ENCODE results near the gene ADPGK. TPM values are rescaled to one million over a fixed set of nuclear protein-coding genes. Genes with fewer than 3 reads are reported as not detected.

ADPGK gene
- polyA plus RNA-seq, 2 donors: 19.3 to 24.7 TPM

DNA sequence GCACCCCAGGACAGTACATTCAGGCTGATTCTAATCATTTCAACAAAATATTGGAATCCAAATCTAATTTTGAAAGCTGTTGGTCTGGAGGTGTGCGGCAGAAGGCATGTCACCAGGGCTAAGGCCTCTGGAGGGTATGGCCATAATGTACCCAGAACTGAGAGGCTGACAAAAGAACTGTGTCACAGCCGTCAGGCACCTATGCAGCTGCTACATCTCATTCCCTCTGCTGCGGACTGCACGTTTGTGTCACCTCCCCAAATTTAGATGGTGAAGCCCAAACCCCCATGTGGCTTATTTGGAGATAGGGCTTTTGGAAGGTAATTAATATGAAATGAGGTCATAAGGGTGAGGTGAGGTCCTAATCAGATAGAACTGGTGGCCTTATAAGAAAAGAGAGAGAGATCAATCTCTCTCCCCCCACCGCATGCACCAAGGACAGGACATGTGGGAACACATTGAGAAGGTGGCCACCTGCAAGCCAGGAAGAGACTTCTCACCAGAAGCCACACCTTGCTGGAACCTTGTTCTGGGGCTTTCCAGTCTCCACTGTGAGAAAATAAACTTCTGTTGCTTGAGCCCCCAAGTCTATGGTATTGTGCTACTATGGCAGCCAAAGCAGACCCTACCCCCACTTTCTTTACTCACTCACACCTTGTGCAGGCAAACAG lies 22.8 kb downstream of the ADPGK start:
- 79 to 91% methylated on average over 5 of the region's 5 CpGs for WGBS, 2 donors
- no peaks in the 10 kb centered on the region for H3K9me3 ChIP-seq (ENCODE audit: control insufficient read depth in 2 of 2, insufficient read depth in 1 of 2, low read depth in 1 of 2, low read length in 1 of 2)
- H3K27ac ChIP-seq (ENCODE audit: low read depth in 2 of 2, low read length in 1 of 2): no peak overlapping the region
- no peaks in the 10 kb centered on the region for H3K27me3 ChIP-seq (ENCODE audit: control insufficient read depth in 1 of 2, insufficient read depth in 2 of 2, low read length in 2 of 2)
- no peak overlapping the region for H3K4me3 ChIP-seq (ENCODE audit: low read depth in 1 of 2, low read length in 2 of 2)
- peaks cover 5 to 7% of the 10 kb centered on the region in 2 donors for H3K36me3 ChIP-seq (ENCODE audit: control insufficient read depth in 2 of 2, insufficient read depth in 2 of 2, low read length in 1 of 2)
- H3K4me1 ChIP-seq (ENCODE audit: control insufficient read depth in 2 of 2, insufficient read depth in 2 of 2, low read length in 1 of 2): no peaks in the 10 kb centered on the region

DNA sequence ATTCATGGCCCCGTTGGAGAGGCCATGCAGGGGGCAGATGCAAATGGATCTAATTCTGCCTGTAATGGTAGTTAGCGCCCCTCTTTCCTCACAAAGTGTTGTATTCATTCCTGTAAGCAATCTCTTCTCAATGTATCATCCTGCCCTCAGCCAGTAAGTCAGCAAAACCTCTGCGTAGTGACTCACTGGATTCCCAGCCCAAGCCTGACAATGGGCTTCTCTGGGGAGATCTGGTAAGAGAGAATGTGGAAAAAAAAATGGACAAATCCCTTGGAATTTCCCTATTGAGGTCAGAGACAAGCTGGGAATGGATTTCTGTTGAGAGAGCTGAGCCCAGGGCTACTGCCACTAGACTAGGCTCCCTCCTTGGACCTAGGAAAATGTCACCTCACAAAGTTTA lies 25.4 kb downstream of the ADPGK start:
- Histone ChIP-seq H3K27ac (ENCODE audit: low read depth in 2 of 2, low read length in 1 of 2) (no peak overlapping the region), H3K4me3 (ENCODE audit: low read depth in 1 of 2, low read length in 2 of 2) (no peak overlapping the region), H3K4me1 (ENCODE audit: control insufficient read depth in 2 of 2, insufficient read depth in 2 of 2, low read length in 1 of 2) (no peaks in the 10 kb centered on the region), H3K27me3 (ENCODE audit: control insufficient read depth in 1 of 2, insufficient read depth in 2 of 2, low read length in 2 of 2) (no peaks in the 10 kb centered on the region), H3K9me3 (ENCODE audit: control insufficient read depth in 2 of 2, insufficient read depth in 1 of 2, low read depth in 1 of 2, low read length in 1 of 2) (no peaks in the 10 kb centered on the region), H3K36me3 (ENCODE audit: control insufficient read depth in 2 of 2, insufficient read depth in 2 of 2, low read length in 1 of 2) (peaks cover 10 to 16% of the 10 kb centered on the region in 2 donors)
- 79 to 80% methylated on average over 3 of the region's 3 CpGs for WGBS, 2 donors

GRCh38 chr15:72754096-72754495 lies 29.5 kb downstream of the ADPGK start:
- Histone ChIP-seq H3K9me3 (ENCODE audit: control insufficient read depth in 2 of 2, insufficient read depth in 1 of 2, low read depth in 1 of 2, low read length in 1 of 2) (no peaks in the 10 kb centered on the region), H3K36me3 (ENCODE audit: control insufficient read depth in 2 of 2, insufficient read depth in 2 of 2, low read length in 1 of 2) (peaks cover 17 to 23% of the 10 kb centered on the region in 2 donors), H3K4me3 (ENCODE audit: low read depth in 1 of 2, low read length in 2 of 2) (no peak overlapping the region), H3K27me3 (ENCODE audit: control insufficient read depth in 1 of 2, insufficient read depth in 2 of 2, low read length in 2 of 2) (no peaks in the 10 kb centered on the region), H3K4me1 (ENCODE audit: control insufficient read depth in 2 of 2, insufficient read depth in 2 of 2, low read length in 1 of 2) (no peaks in the 10 kb centered on the region), H3K27ac (ENCODE audit: low read depth in 2 of 2, low read length in 1 of 2) (no peak overlapping the region)
- 91 to 95% methylated on average over 6 of the region's 6 CpGs for WGBS, 2 donors

- no peaks in the 10 kb centered on the region for H3K4me1 ChIP-seq (ENCODE audit: control insufficient read depth in 2 of 2, insufficient read depth in 2 of 2, low read length in 1 of 2)
- H3K27ac ChIP-seq (ENCODE audit: low read depth in 2 of 2, low read length in 1 of 2): no peak overlapping the region
- 77% methylated on average over 9 of the region's 9 CpGs for WGBS, 2 donors
- no peaks in the 10 kb centered on the region for H3K27me3 ChIP-seq (ENCODE audit: control insufficient read depth in 1 of 2, insufficient read depth in 2 of 2, low read length in 2 of 2)
- H3K36me3 ChIP-seq (ENCODE audit: control insufficient read depth in 2 of 2, insufficient read depth in 2 of 2, low read length in 1 of 2): peaks cover 17 to 23% of the 10 kb centered on the region in 2 donors
- H3K9me3 ChIP-seq (ENCODE audit: control insufficient read depth in 2 of 2, insufficient read depth in 1 of 2, low read depth in 1 of 2, low read length in 1 of 2): no peaks in the 10 kb centered on the region
- H3K4me3 ChIP-seq (ENCODE audit: low read depth in 1 of 2, low read length in 2 of 2): no peak overlapping the region
Observed at GRCh38 chr15:72751751-72752455, 31.7 kb downstream of the ADPGK start.

DNA sequence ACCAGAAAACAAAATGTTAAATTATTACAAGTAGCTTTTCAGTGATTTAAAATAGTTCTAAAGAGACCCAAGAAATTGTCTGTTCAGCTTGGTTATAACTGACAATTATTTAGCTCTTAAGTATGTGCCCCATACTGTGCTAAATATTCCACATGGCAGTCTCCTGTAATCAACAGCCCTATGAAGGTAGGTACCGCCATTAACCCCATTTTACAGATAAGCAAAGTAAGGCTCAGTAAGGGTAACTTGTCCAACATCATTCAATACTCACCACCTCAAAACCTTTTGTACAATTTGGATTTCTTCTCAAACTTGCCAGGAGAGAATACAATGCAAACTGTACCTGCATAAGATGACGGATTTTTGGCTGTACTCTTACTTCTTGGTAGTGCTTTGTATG lies 33.9 kb downstream of the ADPGK start:
- Histone ChIP-seq H3K4me1 (ENCODE audit: control insufficient read depth in 2 of 2, insufficient read depth in 2 of 2, low read length in 1 of 2) (no peaks in the 10 kb centered on the region), H3K27me3 (ENCODE audit: control insufficient read depth in 1 of 2, insufficient read depth in 2 of 2, low read length in 2 of 2) (no peaks in the 10 kb centered on the region), H3K9me3 (ENCODE audit: control insufficient read depth in 2 of 2, insufficient read depth in 1 of 2, low read depth in 1 of 2, low read length in 1 of 2) (no peaks in the 10 kb centered on the region), H3K27ac (ENCODE audit: low read depth in 2 of 2, low read length in 1 of 2) (no peak overlapping the region), H3K36me3 (ENCODE audit: control insufficient read depth in 2 of 2, insufficient read depth in 2 of 2, low read length in 1 of 2) (peaks cover 7 to 14% of the 10 kb centered on the region in 2 donors), H3K4me3 (ENCODE audit: low read depth in 1 of 2, low read length in 2 of 2) (no peak overlapping the region)
- 90 to 91% methylated on average over 2 of the region's 2 CpGs for WGBS, 2 donors

DNA sequence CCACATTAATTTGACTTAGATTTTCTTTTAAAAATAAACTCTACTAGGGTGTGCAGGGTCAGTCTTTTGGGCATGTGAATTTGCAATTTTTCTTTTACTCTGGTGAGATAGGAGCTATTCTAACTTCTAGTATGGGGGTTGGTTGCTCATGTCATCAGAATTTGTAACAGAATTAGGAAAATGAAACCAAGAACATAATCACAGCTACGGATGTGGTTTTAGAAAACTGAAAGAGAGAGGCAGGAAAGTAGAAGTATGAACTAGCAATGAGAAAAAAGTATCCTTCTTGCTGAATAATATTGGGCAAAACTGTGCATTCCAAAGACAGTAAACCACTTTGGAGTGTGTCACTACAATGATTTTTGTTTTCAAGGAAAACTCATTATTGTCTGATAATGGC lies 43.3 kb downstream of the ADPGK start:
- Histone ChIP-seq H3K27me3 (ENCODE audit: control insufficient read depth in 1 of 2, insufficient read depth in 2 of 2, low read length in 2 of 2) (no peaks in the 10 kb centered on the region), H3K36me3 (ENCODE audit: control insufficient read depth in 2 of 2, insufficient read depth in 2 of 2, low read length in 1 of 2) (peaks cover 7 to 8% of the 10 kb centered on the region in 2 donors), H3K9me3 (ENCODE audit: control insufficient read depth in 2 of 2, insufficient read depth in 1 of 2, low read depth in 1 of 2, low read length in 1 of 2) (no peaks in the 10 kb centered on the region), H3K27ac (ENCODE audit: low read depth in 2 of 2, low read length in 1 of 2) (no peak overlapping the region), H3K4me1 (ENCODE audit: control insufficient read depth in 2 of 2, insufficient read depth in 2 of 2, low read length in 1 of 2) (no peaks in the 10 kb centered on the region), H3K4me3 (ENCODE audit: low read depth in 1 of 2, low read length in 2 of 2) (no peak overlapping the region)
- 56 to 76% methylated on average over 1 of the region's 1 CpG for WGBS, 2 donors

DNA sequence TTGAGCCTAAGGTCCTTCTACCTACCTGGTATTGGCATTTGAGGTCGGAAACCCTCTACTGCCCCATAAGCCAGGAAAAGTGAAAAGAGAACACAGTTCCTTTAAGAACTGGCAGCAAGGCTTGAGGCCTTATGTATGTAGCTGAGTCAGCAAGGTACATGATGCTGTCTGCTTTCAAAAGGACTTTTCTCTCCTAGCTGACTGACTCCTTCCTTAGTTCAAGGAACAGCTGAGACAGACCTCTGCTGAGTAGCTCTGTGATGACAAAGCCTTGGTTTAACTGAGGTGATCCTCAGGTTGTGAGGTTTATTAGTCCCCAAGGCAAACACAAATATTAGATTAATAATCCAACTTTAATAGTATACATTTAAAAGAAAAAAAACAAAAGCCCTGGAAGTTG lies 45.8 kb downstream of the ADPGK start:
- no peak overlapping the region for H3K27ac ChIP-seq (ENCODE audit: low read depth in 2 of 2, low read length in 1 of 2)
- no peak overlapping the region for H3K4me3 ChIP-seq (ENCODE audit: low read depth in 1 of 2, low read length in 2 of 2)
- peaks cover 7 to 8% of the 10 kb centered on the region in 2 donors for H3K36me3 ChIP-seq (ENCODE audit: control insufficient read depth in 2 of 2, insufficient read depth in 2 of 2, low read length in 1 of 2)
- H3K27me3 ChIP-seq (ENCODE audit: control insufficient read depth in 1 of 2, insufficient read depth in 2 of 2, low read length in 2 of 2): no peaks in the 10 kb centered on the region
- 88 to 100% methylated on average over 1 of the region's 1 CpG for WGBS, 2 donors
- H3K9me3 ChIP-seq (ENCODE audit: control insufficient read depth in 2 of 2, insufficient read depth in 1 of 2, low read depth in 1 of 2, low read length in 1 of 2): no peaks in the 10 kb centered on the region
- no peaks in the 10 kb centered on the region for H3K4me1 ChIP-seq (ENCODE audit: control insufficient read depth in 2 of 2, insufficient read depth in 2 of 2, low read length in 1 of 2)

DNA sequence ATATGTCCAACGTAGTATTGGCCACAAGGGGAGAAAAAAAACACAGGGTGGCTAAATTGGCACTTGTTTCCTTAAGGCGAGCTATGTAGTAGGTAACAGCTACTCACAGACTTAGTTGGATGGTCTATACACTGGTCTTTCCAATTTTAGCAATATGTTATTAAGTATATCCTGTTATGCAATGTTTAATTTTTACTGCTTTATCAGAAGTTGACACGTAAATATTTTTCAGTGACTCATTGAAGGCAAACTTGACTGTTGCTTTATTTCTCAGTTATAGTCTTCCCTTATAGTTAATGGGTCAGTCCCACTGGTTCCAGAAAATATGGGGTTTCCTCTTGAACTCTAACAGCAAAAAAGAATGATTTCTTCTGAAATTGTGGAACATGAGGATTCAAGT lies 46.5 kb downstream of the ADPGK start:
- 83 to 90% methylated on average over 3 of the region's 3 CpGs for WGBS, 2 donors
- Histone ChIP-seq H3K4me3 (ENCODE audit: low read depth in 1 of 2, low read length in 2 of 2) (no peak overlapping the region), H3K4me1 (ENCODE audit: control insufficient read depth in 2 of 2, insufficient read depth in 2 of 2, low read length in 1 of 2) (no peaks in the 10 kb centered on the region), H3K9me3 (ENCODE audit: control insufficient read depth in 2 of 2, insufficient read depth in 1 of 2, low read depth in 1 of 2, low read length in 1 of 2) (no peaks in the 10 kb centered on the region), H3K36me3 (ENCODE audit: control insufficient read depth in 2 of 2, insufficient read depth in 2 of 2, low read length in 1 of 2) (peaks cover 7 to 8% of the 10 kb centered on the region in 2 donors), H3K27ac (ENCODE audit: low read depth in 2 of 2, low read length in 1 of 2) (no peak overlapping the region), H3K27me3 (ENCODE audit: control insufficient read depth in 1 of 2, insufficient read depth in 2 of 2, low read length in 2 of 2) (no peaks in the 10 kb centered on the region)

GRCh38 chr15:72735111-72735510 lies 48.4 kb downstream of the ADPGK start:
- H3K4me3 ChIP-seq (ENCODE audit: low read depth in 1 of 2, low read length in 2 of 2): no peak overlapping the region
- peaks cover 7 to 8% of the 10 kb centered on the region in 2 donors for H3K36me3 ChIP-seq (ENCODE audit: control insufficient read depth in 2 of 2, insufficient read depth in 2 of 2, low read length in 1 of 2)
- no peaks in the 10 kb centered on the region for H3K27me3 ChIP-seq (ENCODE audit: control insufficient read depth in 1 of 2, insufficient read depth in 2 of 2, low read length in 2 of 2)
- no peaks in the 10 kb centered on the region for H3K9me3 ChIP-seq (ENCODE audit: control insufficient read depth in 2 of 2, insufficient read depth in 1 of 2, low read depth in 1 of 2, low read length in 1 of 2)
- 91 to 98% methylated on average over 2 of the region's 2 CpGs for WGBS, 2 donors
- H3K27ac ChIP-seq (ENCODE audit: low read depth in 2 of 2, low read length in 1 of 2): no peak overlapping the region
- H3K4me1 ChIP-seq (ENCODE audit: control insufficient read depth in 2 of 2, insufficient read depth in 2 of 2, low read length in 1 of 2): no peaks in the 10 kb centered on the region
